Upper lobe of left lung (tissue), 6 donors: ENCODE data around the gene NKAIN2. TPM values are rescaled to one million over a fixed set of nuclear protein-coding genes. Genes with fewer than 3 reads are reported as not detected.

Experiments
- ATAC-seq, 2 donors: fragments of 200-7000 bp; cut with Tn5 transposase; one replicate each; pipeline ENCODE4 v1.9.1; 2022; ENCODE audit warnings: mild to moderate bottlenecking in 2 of 2, moderate library complexity in 2 of 2; ENCODE audit not compliant: low FRiP score in 2 of 2
- DNase-seq, 2 donors: peaks; one replicate each; pipeline ENCODE4 v3.0.0-alpha.2; 2019 to 2020
- H3K27ac ChIP-seq, 4 donors: fragments of 200-600 bp; sonication (generic); one replicate each; pipeline ENCODE4 v1.5.1; 2016 to 2019
- H3K27me3 ChIP-seq, 4 donors: fragments of 200-600 bp; sonication (generic); one replicate each; pipeline ENCODE4 v1.5.1; 2017 to 2019
- H3K36me3 ChIP-seq, 4 donors: fragments of 200-600 bp; sonication (generic); one replicate each; pipeline ENCODE4 v1.5.1; 2016 to 2019
- H3K4me1 ChIP-seq, 4 donors: fragments of 200-600 bp; sonication (generic); one replicate each; pipeline ENCODE4 v1.5.1; 2018 to 2019
- H3K4me3 ChIP-seq, 4 donors: fragments of 200-600 bp; sonication (generic); one replicate each; pipeline ENCODE4 v1.5.1; 2017 to 2019; ENCODE audit warnings: mild to moderate bottlenecking in 2 of 4, moderate library complexity in 1 of 4
- H3K9me3 ChIP-seq, 4 donors: fragments of 200-600 bp; sonication (generic); one replicate each; pipeline ENCODE4 v1.5.1; 2018 to 2019
- EP300 ChIP-seq, 4 donors: sonication (generic); formaldehyde crosslinking; IDR thresholded peaks; one replicate each; pipeline ENCODE4 v1.5.1; 2017; ENCODE audit warnings: antibody characterized with exemption in 4 of 4, control low read depth in 2 of 4
- POLR2A ChIP-seq, 4 donors: fragments of 450-650 bp; IDR thresholded peaks; one replicate each; pipeline ENCODE4 v1.5.1; 2016 to 2017; ENCODE audit warnings: antibody characterized with exemption in 4 of 4, mild to moderate bottlenecking in 2 of 4
- POLR2AphosphoS5 ChIP-seq, 2 donors: sonication (generic); formaldehyde crosslinking; IDR thresholded peaks; one replicate each; pipeline ENCODE4 v1.5.1; 2017; ENCODE audit warnings: antibody characterized with exemption in 2 of 2
- WGBS, 2 donors: methylation state at CpG; one replicate each; pipeline ENCODE4 v1.1.5; 2017 to 2018; 5-methylcytosine and 5-hydroxymethylcytosine counted together
- total RNA-seq, 6 donors: library from RNA; depleted of rRNA in 4 of 6; stranded (reverse); fragments of >200 nt in 4 of 6; gene quantifications; one replicate each; pipeline versions ENCODE4 v1.1.0 to v1.2.1, GENCODE V29; 2016 to 2021
- TF ChIP-seq, protein P1 (sequence below), 6 experiments: fragments of 450-650 bp in 4 of 6; fragments of 200-600 bp in 2 of 6; sonication (generic) in 2 of 6; IDR thresholded peaks; one replicate each; pipeline ENCODE4 v1.5.1; 2016 to 2019; ENCODE audit warnings: antibody characterized with exemption in 6 of 6
- donor health status: DM: no; HTN: no; CAD: no; lungs with moderate emphysema.
- donor health status: DM: no; HTN: yes; CAD: no; lungs with severe emphysema.

The NKAIN2 gene
- total RNA-seq, 6 donors from 2014 or later: 0.13 to 0.20 TPM; not detected in 4

DNA sequence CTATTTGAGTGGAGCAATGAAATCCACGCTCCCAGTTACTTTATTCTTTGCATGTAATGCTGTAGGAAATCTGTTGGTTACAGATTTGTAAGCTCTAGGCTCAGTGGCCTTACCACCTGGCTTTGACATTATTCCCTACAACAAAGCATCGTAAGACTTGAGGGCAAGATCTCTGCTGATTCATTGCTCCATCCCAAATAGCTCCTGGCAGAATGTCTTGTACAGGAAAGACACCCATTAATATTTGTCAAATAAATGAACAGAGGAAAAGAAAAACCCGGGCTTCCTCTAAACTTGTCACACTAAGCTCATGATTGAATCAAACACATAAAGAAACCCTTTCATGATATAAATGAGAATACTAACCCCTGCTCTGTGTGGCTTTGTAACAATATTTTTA lies 801.1 kb downstream of the NKAIN2 start:
- 54 to 61% methylated on average over 3 of the region's 3 CpGs for WGBS, 2 donors

DNA sequence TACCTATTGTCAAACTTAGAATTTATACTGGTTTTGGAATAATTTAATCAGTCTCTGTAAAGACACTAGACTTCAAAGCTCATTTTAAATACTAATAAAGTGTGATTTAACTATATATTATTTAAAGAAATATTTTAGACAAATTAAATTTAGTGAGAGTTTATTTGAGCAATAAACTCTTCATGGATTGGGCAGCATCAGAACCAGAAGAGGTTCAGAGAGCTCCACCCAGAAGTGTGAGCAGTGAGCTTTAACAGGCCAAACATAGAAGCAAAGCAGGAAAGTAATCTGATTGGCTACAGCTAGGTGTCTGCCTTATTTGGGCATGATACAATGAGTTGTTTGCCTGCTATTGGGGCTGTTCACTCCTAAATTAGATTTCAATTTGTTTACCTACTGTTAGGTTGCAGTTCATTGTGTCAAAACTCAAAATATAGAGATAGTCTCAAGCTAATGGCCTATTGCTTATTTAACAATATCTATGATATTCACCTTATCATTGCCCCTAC lies 803.5 kb downstream of the NKAIN2 start:
- DNase-seq (no peak), ATAC-seq (no peak)
- Histone ChIP-seq H3K36me3 (no peaks in the 10 kb centered on the region), H3K4me1 (no peaks in the 10 kb centered on the region), H3K9me3 (no peaks in the 10 kb centered on the region), H3K27me3 (no peaks in the 10 kb centered on the region), H3K4me3 (no peak overlapping the region), H3K27ac (no peak overlapping the region)
- TF ChIP-seq EP300 (IDR thresholded peaks at IDR 0.05): no peak
- no peak for TF ChIP-seq POLR2A (IDR thresholded peaks at IDR 0.05)
- TF ChIP-seq POLR2AphosphoS5 (IDR thresholded peaks at IDR 0.05): no peak
- TF ChIP-seq, protein P1, sequence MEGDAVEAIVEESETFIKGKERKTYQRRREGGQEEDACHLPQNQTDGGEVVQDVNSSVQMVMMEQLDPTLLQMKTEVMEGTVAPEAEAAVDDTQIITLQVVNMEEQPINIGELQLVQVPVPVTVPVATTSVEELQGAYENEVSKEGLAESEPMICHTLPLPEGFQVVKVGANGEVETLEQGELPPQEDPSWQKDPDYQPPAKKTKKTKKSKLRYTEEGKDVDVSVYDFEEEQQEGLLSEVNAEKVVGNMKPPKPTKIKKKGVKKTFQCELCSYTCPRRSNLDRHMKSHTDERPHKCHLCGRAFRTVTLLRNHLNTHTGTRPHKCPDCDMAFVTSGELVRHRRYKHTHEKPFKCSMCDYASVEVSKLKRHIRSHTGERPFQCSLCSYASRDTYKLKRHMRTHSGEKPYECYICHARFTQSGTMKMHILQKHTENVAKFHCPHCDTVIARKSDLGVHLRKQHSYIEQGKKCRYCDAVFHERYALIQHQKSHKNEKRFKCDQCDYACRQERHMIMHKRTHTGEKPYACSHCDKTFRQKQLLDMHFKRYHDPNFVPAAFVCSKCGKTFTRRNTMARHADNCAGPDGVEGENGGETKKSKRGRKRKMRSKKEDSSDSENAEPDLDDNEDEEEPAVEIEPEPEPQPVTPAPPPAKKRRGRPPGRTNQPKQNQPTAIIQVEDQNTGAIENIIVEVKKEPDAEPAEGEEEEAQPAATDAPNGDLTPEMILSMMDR (IDR thresholded peaks at IDR 0.05): no peak

More for the DNA sequence above, 801.1 kb downstream of the NKAIN2 start:
- Histone ChIP-seq H3K27ac (no peak overlapping the region), H3K36me3 (no peaks in the 10 kb centered on the region), H3K9me3 (no peaks in the 10 kb centered on the region), H3K4me1 (no peaks in the 10 kb centered on the region), H3K27me3 (no peaks in the 10 kb centered on the region), H3K4me3 (no peak overlapping the region)
- no peak for TF ChIP-seq POLR2A (IDR thresholded peaks at IDR 0.05)
- TF ChIP-seq, protein P1 (IDR thresholded peaks at IDR 0.05): no peak
- TF ChIP-seq POLR2AphosphoS5 (IDR thresholded peaks at IDR 0.05): no peak
- no peak for TF ChIP-seq EP300 (IDR thresholded peaks at IDR 0.05)
- ATAC-seq (no peak), DNase-seq (no peak)

DNA sequence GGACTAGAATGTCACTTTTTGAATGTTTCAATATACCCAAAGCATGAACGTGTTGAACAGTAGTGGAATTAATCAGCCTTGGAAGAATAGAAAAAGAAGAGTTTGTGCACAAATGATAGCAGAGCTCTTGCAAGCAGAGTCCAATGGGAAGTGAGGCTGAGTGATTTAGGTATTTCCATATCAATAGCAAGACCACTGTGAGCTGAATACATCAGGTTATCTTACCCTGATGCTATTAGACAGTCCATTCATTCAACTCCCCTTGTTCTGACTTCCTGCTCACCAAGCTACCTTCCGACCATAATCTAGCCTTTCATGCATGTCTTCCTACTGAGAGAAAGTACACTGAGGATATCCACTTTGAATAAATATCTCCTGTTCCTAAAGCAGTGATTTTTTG lies 809.4 kb downstream of the NKAIN2 start:
- Histone ChIP-seq H3K4me3 (no peak overlapping the region), H3K4me1 (no peaks in the 10 kb centered on the region), H3K27ac (no peak overlapping the region), H3K9me3 (no peaks in the 10 kb centered on the region), H3K27me3 (no peaks in the 10 kb centered on the region), H3K36me3 (no peaks in the 10 kb centered on the region)
- DNase-seq: no peak
- 73 to 82% methylated on average over 2 of the region's 2 CpGs for WGBS, 2 donors
- TF ChIP-seq EP300 (IDR thresholded peaks at IDR 0.05) (no peak), POLR2A (IDR thresholded peaks at IDR 0.05) (no peak), POLR2AphosphoS5 (IDR thresholded peaks at IDR 0.05) (no peak)
- TF ChIP-seq, protein P1 (IDR thresholded peaks at IDR 0.05): no peak
- no peak for ATAC-seq

DNA sequence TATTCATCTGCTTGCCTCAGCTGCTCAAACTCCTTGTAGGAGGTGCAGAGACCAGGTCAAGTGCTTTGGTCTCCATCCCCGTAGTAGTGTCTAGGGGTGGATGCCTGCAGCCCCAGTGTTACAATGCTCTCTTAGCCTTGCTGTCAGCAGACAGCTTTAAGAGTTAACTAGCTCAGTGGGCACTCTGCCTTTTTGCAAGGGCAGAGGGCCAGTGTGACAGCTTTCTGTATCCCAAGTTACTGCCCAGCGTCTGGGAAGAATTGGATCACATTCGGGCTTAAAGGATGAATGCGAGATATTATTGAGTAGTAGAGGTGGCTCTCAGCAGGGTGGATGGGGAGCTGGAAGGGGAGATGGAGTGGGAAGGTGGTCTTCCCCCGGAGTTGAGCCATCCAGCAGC lies 818.7 kb downstream of the NKAIN2 start:
- no peak overlapping the region for H3K27ac ChIP-seq
- no peaks in the 10 kb centered on the region for H3K4me1 ChIP-seq
- no peak for TF ChIP-seq POLR2A (IDR thresholded peaks at IDR 0.05)
- no peak for TF ChIP-seq EP300 (IDR thresholded peaks at IDR 0.05)
- no peak for TF ChIP-seq POLR2AphosphoS5 (IDR thresholded peaks at IDR 0.05)
- TF ChIP-seq, protein P1 (IDR thresholded peaks at IDR 0.05): no peak
- WGBS, 2 donors: 86 to 91% methylated on average over 5 of the region's 5 CpGs
- H3K9me3 ChIP-seq: no peaks in the 10 kb centered on the region
- ATAC-seq (no peak), DNase-seq (no peak)
- H3K27me3 ChIP-seq: no peaks in the 10 kb centered on the region
- H3K4me3 ChIP-seq: no peak overlapping the region
- no peaks in the 10 kb centered on the region for H3K36me3 ChIP-seq

DNA sequence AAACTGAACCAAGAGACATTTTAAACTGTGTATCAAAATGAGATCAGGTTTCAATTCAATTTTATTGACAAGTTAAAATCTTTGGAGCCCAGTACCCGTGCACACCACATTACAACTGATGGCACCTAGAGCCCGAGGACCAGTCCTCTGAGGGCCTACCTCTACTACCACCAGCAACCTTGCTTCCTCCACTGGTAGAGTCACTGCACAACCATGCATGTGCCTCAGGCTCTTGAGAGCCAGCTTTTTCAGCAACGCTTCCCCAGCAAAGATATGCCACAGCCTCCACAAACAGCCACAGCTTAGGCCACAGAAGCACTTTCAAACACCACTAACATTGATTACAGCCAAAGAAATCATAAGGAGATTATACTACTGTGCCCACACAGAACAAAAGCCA lies 830.0 kb downstream of the NKAIN2 start:
- Histone ChIP-seq H3K9me3 (no peaks in the 10 kb centered on the region), H3K4me1 (no peaks in the 10 kb centered on the region), H3K27me3 (no peaks in the 10 kb centered on the region), H3K27ac (no peak overlapping the region), H3K36me3 (no peaks in the 10 kb centered on the region), H3K4me3 (no peak overlapping the region)
- no peak for ATAC-seq
- WGBS, 2 donors: 87 to 92% methylated on average over 3 of the region's 3 CpGs
- no peak for TF ChIP-seq EP300 (IDR thresholded peaks at IDR 0.05)
- TF ChIP-seq, protein P1 (IDR thresholded peaks at IDR 0.05): no peak
- no peak for TF ChIP-seq POLR2AphosphoS5 (IDR thresholded peaks at IDR 0.05)
- no peak for TF ChIP-seq POLR2A (IDR thresholded peaks at IDR 0.05)
- no peak for DNase-seq
